ENCODE results near the gene TSACC. TPM values are rescaled to one million over a fixed set of nuclear protein-coding genes. Genes with fewer than 3 reads are reported as not detected.

Gene TSACC
- total RNA-seq, 4 donors from 2014 or later: 1.2 to 8.3 TPM; not detected in 2

DNA sequence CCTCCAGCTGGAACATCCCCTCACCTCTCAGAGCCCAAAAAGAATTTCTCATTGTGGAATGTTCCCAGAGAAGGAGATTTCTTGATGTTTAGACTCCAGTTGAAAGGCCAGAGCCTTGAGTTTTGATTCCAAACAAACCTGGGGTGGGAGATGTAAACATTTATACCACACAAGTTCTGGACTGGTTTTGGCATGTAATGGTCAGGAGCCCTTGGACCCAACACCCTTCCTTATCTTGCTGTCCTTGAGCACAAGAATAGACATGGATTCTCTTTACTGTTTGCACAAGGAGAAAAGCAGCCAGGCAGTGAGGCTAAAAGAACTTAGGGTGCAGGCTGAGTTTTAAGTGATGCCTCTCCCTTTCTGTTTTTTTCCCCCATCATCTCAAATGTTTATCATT, 35.2 kb downstream of the TSACC start:
- H3K36me3 ChIP-seq: no peaks in the 10 kb centered on the region
- H3K27me3 ChIP-seq: no peaks in the 10 kb centered on the region
- DNase-seq: no peak
- peaks cover 0 to 9% of the 10 kb centered on the region in 2 donors for H3K4me1 ChIP-seq
- H3K9me3 ChIP-seq: no peaks in the 10 kb centered on the region
- no peak overlapping the region for H3K27ac ChIP-seq
- intact Hi-C loops (cut with DNase I): no loop called here
- no peak for TF ChIP-seq POLR2A (IDR thresholded peaks at IDR 0.05)
- TF ChIP-seq, protein P1, sequence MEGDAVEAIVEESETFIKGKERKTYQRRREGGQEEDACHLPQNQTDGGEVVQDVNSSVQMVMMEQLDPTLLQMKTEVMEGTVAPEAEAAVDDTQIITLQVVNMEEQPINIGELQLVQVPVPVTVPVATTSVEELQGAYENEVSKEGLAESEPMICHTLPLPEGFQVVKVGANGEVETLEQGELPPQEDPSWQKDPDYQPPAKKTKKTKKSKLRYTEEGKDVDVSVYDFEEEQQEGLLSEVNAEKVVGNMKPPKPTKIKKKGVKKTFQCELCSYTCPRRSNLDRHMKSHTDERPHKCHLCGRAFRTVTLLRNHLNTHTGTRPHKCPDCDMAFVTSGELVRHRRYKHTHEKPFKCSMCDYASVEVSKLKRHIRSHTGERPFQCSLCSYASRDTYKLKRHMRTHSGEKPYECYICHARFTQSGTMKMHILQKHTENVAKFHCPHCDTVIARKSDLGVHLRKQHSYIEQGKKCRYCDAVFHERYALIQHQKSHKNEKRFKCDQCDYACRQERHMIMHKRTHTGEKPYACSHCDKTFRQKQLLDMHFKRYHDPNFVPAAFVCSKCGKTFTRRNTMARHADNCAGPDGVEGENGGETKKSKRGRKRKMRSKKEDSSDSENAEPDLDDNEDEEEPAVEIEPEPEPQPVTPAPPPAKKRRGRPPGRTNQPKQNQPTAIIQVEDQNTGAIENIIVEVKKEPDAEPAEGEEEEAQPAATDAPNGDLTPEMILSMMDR (IDR thresholded peaks at IDR 0.05): no peak
- H3K4me3 ChIP-seq (replicated peaks in 1 of 3): no peak overlapping the region

DNA sequence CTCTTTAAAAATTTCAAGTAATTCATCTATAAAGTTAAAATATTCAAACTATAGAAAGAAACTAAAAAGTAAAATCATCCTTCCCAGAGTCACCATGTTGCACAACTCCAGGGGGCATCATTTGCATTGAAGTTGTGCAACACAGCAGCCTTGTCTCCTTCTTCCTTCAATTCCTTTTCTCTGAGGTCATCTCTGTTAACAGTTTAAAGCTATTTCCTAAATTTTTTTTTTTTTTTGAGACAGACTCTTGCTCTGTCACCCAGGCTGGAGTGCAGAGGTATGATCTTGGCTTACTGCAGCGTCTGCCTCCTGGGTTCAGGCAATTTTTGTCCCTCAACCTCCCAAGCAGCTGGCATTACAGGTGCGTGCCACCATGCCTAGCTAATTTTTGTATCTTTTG, 37.8 kb downstream of the TSACC start:
- intact Hi-C loops (cut with DNase I): no loop called here
- Histone ChIP-seq H3K27me3 (no peaks in the 10 kb centered on the region), H3K4me3 (replicated peaks in 1 of 3) (no peak overlapping the region), H3K9me3 (no peaks in the 10 kb centered on the region), H3K27ac (no peak overlapping the region), H3K4me1 (no peaks in the 10 kb centered on the region), H3K36me3 (no peaks in the 10 kb centered on the region)
- no peak for DNase-seq
- TF ChIP-seq, protein P1 (IDR thresholded peaks at IDR 0.05): no peak
- TF ChIP-seq POLR2A (IDR thresholded peaks at IDR 0.05): no peak
- 93 to 95% methylated on average over 2 of the region's 2 CpGs for WGBS, 2 donors

DNA sequence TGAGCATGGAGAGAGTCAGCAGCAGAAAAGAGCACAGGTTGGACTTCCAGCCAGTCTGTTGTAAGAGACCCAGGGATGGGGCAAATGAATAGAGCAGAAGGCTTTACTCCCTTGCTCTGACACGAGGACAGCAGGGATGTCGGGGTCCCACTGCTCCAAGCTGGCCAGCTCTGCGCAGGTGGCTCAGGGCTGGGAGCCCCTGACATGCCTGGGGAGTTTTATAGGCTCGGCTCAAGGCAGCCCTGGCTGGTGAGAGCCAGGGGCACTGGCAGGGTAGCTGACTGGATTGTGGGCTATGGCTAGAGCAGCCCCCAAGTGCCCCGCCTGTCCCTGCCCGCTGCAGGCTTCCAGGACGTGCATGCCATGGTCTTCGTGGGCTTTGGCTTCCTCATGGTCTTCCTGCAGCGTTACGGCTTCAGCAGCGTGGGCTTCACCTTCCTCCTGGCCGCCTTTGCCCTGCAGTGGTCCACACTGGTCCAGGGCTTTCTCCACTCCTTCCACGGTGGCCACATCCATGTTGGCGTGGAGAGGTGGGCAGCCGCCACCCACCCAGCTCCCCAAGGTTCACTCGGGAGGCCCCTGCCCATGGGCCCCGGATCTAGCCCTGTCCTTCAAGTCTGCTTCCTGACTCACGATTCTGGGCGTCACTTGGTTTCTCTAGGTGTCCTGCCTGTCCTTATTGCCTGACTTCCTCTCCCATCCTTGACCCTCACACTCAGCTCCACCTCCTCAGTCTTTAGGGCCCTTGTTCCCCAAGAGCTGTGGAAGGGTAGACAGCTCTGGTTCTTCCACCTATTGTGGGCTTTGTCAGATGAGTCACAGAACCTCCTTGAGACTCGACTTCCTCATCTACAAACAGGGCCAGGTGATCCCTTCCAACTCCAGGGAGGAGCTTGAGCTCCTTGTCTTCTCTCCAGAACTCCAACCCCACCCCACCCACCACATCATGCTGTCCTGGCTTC, 38.9 kb downstream of the TSACC start:
- no peaks in the 10 kb centered on the region for H3K27me3 ChIP-seq
- WGBS, 2 donors: 79 to 80% methylated on average over 18 to 20 of the region's 20 CpGs
- H3K4me1 ChIP-seq: no peaks in the 10 kb centered on the region
- H3K27ac ChIP-seq: no peak overlapping the region
- no peaks in the 10 kb centered on the region for H3K9me3 ChIP-seq
- DNase-seq: no peak
- TF ChIP-seq POLR2A (IDR thresholded peaks at IDR 0.05): no peak
- TF ChIP-seq, protein P1 (IDR thresholded peaks at IDR 0.05): no peak
- no peak overlapping the region for H3K4me3 ChIP-seq (replicated peaks in 1 of 3)
- intact Hi-C loops (cut with DNase I): no loop called here
- H3K36me3 ChIP-seq: no peaks in the 10 kb centered on the region

DNA sequence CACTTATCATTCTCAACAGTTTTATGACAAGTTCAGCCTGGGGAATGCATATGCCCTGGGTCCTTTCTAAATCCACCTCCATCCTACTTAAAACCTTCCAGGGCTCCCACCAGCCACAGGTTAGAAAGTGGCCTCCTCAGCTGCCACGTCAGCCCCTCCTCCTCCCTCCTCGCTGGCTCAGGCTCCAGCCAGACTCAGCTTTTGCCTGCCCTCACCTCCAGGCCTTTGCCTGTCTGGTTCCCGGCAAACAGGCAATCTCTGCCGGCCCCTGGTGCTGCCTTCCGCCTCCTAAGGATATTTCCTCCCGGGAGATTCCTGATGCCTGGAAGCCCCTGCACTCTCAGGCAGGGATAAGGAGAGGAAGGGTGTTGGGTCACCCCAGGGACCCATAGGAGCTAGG, 40.2 kb downstream of the TSACC start:
- H3K4me3 ChIP-seq (replicated peaks in 1 of 3): no peak overlapping the region
- TF ChIP-seq, protein P1 (IDR thresholded peaks at IDR 0.05): no peak
- no peak for TF ChIP-seq POLR2A (IDR thresholded peaks at IDR 0.05)
- intact Hi-C loops (cut with DNase I): no loop called here
- H3K4me1 ChIP-seq: no peaks in the 10 kb centered on the region
- no peak for DNase-seq
- H3K27ac ChIP-seq: no peak overlapping the region
- no peaks in the 10 kb centered on the region for H3K9me3 ChIP-seq
- H3K27me3 ChIP-seq: no peaks in the 10 kb centered on the region
- 63 to 83% methylated on average over 6 of the region's 6 CpGs for WGBS, 2 donors
- no peaks in the 10 kb centered on the region for H3K36me3 ChIP-seq

- no peaks in the 10 kb centered on the region for H3K4me1 ChIP-seq
- TF ChIP-seq POLR2A (IDR thresholded peaks at IDR 0.05): no peak
- TF ChIP-seq, protein P1 (IDR thresholded peaks at IDR 0.05): no peak
- no peaks in the 10 kb centered on the region for H3K27me3 ChIP-seq
- H3K9me3 ChIP-seq: no peaks in the 10 kb centered on the region
- H3K36me3 ChIP-seq: no peaks in the 10 kb centered on the region
- no peak overlapping the region for H3K27ac ChIP-seq
- H3K4me3 ChIP-seq (replicated peaks in 1 of 3): no peak overlapping the region
- DNase-seq: no peak
- WGBS, 2 donors: 69 to 70% methylated on average over 3 of the region's 3 CpGs
- intact Hi-C loops (cut with DNase I): no loop called here
Measured at GRCh38 chr1:156379420-156380165, 41.3 kb downstream of the TSACC start.

Measured in thyroid gland (tissue), 4 donors.